Transverse colon (tissue), 4 donors: ENCODE data around the gene PDZD2. TPM values are rescaled to one million over a fixed set of nuclear protein-coding genes. Genes with fewer than 3 reads are reported as not detected.

Source experiments
- DNase-seq: peaks from one replicate; pipeline ENCODE4 v3.0.0-alpha.2; 2019
- H3K27ac ChIP-seq, 4 donors: fragments of 200-600 bp; sonication (generic); 2 replicates each; pipeline ENCODE4 v1.5.1; 2016 to 2018; ENCODE audit warnings: inconsistent platforms in 4 of 4
- H3K27me3 ChIP-seq: fragments of 200-600 bp; sonication (generic); 2 replicates; pipeline ENCODE4 v1.5.1; 2017; ENCODE audit warnings: inconsistent platforms
- H3K36me3 ChIP-seq, 4 donors: fragments of 200-600 bp; sonication (generic); 2 replicates each; pipeline ENCODE4 v1.5.1; 2017 to 2019; ENCODE audit warnings: inconsistent platforms in 4 of 4
- H3K4me1 ChIP-seq, 4 donors: fragments of 200-600 bp; sonication (generic); 2 replicates each; pipeline ENCODE4 v1.5.1; 2017 to 2020; ENCODE audit warnings: inconsistent platforms in 4 of 4
- H3K4me3 ChIP-seq, 4 donors: fragments of 200-600 bp; sonication (generic); 1 replicate in 1 of 4; 2 replicates in 3 of 4; pipeline versions ENCODE4 v1.5.1 to v1.6.1; 2017 to 2019; ENCODE audit warnings: inconsistent platforms in 4 of 4
- H3K9me3 ChIP-seq, 2 donors: fragments of 200-600 bp; sonication (generic); 2 replicates each; pipeline ENCODE4 v1.5.1; 2017 to 2019; ENCODE audit warnings: inconsistent platforms in 2 of 2
- EP300 ChIP-seq: sonication (generic); formaldehyde crosslinking; IDR thresholded peaks from one replicate; pipeline ENCODE4 v1.6.1; 2017; ENCODE audit warnings: antibody characterized with exemption, low read depth
- POLR2A ChIP-seq: fragments of 450-650 bp; IDR thresholded peaks from one replicate; pipeline ENCODE4 v1.6.1; 2016; ENCODE audit warnings: antibody characterized with exemption, mild to moderate bottlenecking, moderate library complexity
- POLR2AphosphoS5 ChIP-seq, 3 donors: sonication (generic); formaldehyde crosslinking; IDR thresholded peaks; one replicate each; pipeline ENCODE4 v1.6.1; 2016; ENCODE audit warnings: antibody characterized with exemption in 3 of 3
- WGBS, 2 donors: methylation state at CpG; one replicate each; pipeline ENCODE4 v1.1.5; 2018; ENCODE audit warnings: low coverage in 1 of 2; 5-methylcytosine and 5-hydroxymethylcytosine counted together
- in situ Hi-C, 4 donors: fragments of 200-750 bp; cut with MboI; loops; one replicate each; pipeline versions ENCODE4 v1.15.0 to v1.15.1; 2017; ENCODE audit warnings: low sequenced_read_pairs in 3 of 4, low pct_ligation_motif_present in 1 of 4, low pct_unique_long_range_greater_than_20kb in 1 of 4
- intact Hi-C: fragments of 100-400 bp; cut with DNase I; formaldehyde crosslinking; loops from one replicate; pipeline ENCODE4 v1.15.1; 2023; ENCODE audit warnings: low total_unique reads
- total RNA-seq, 4 donors: library from RNA; depleted of rRNA; stranded (reverse); fragments of >200 nt; gene quantifications; one replicate each; pipeline ENCODE4 v1.1.0, GENCODE V29; 2016
- TF ChIP-seq, protein P1 (sequence below), 5 experiments: fragments of 200-600 bp in 3 of 5; fragments of 450-650 bp in 2 of 5; sonication (generic) in 3 of 5; IDR thresholded peaks; 1 replicate in 2 of 5; 2 replicates in 3 of 5; pipeline ENCODE4 v1.5.1; 2016 to 2017; ENCODE audit warnings: antibody characterized with exemption in 5 of 5, inconsistent platforms in 3 of 5, mild to moderate bottlenecking in 2 of 5, moderate library complexity in 1 of 5

PDZD2 gene
- total RNA-seq, 4 donors from 2014 or later, result 2.0 to 3.7 (median 2.8) TPM

GRCh38 chr5:32021771-32022170 lies 382.8 kb downstream of the PDZD2 start:
- H3K9me3 ChIP-seq, result no peaks in the 10 kb centered on the region
- no peaks in the 10 kb centered on the region for H3K36me3 ChIP-seq
- in situ Hi-C loops (no loop called here), intact Hi-C loops (no loop called here)
- no peaks in the 10 kb centered on the region for H3K27me3 ChIP-seq
- no peak overlapping the region for H3K27ac ChIP-seq
- DNase-seq, result no peak
- TF ChIP-seq POLR2A, result no peak
- TF ChIP-seq, protein P1, sequence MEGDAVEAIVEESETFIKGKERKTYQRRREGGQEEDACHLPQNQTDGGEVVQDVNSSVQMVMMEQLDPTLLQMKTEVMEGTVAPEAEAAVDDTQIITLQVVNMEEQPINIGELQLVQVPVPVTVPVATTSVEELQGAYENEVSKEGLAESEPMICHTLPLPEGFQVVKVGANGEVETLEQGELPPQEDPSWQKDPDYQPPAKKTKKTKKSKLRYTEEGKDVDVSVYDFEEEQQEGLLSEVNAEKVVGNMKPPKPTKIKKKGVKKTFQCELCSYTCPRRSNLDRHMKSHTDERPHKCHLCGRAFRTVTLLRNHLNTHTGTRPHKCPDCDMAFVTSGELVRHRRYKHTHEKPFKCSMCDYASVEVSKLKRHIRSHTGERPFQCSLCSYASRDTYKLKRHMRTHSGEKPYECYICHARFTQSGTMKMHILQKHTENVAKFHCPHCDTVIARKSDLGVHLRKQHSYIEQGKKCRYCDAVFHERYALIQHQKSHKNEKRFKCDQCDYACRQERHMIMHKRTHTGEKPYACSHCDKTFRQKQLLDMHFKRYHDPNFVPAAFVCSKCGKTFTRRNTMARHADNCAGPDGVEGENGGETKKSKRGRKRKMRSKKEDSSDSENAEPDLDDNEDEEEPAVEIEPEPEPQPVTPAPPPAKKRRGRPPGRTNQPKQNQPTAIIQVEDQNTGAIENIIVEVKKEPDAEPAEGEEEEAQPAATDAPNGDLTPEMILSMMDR (IDR thresholded peaks at IDR 0.05), result no peak
- TF ChIP-seq POLR2AphosphoS5 (IDR thresholded peaks at IDR 0.05), result no peak
- no peak for TF ChIP-seq EP300
- H3K4me1 ChIP-seq, result peaks cover 0 to 15% (median 0%) of the 10 kb centered on the region in 4 donors
- H3K4me3 ChIP-seq, result no peak overlapping the region
- 87% methylated on average over 3 of the region's 3 CpGs; no CpG with 5 or more reads in 1 of the 2 donors for WGBS, 2 donors

GRCh38 chr5:32022638-32023037 lies 383.7 kb downstream of the PDZD2 start:
- intact Hi-C loops, result no loop called here
- 83 to 91% methylated on average over 1 to 2 of the region's 2 CpGs for WGBS, 2 donors

DNA sequence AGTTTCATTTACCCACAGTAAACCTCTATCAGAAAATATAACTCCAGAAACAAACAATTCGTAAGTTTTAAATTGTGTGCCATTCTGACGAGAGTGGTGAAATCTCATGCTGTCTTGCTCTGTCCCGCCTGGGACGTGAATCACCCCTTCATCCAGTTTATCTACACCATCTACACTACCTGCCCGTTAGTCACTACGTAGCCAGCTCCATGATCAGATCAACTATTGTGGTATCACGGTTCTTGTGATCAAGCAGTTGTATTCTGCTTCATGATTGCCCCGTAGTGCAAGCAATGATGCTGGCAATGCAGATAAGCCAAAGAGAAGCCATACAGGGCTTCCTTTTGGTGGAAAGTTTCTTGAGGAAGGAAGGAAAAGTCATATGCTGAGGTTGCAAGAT lies 384.9 kb downstream of the PDZD2 start:
- Histone ChIP-seq H3K27me3 (no peaks in the 10 kb centered on the region), H3K4me3 (no peak overlapping the region), H3K27ac (no peak overlapping the region), H3K9me3 (no peaks in the 10 kb centered on the region), H3K36me3 (no peaks in the 10 kb centered on the region), H3K4me1 (peaks cover 0 to 11% (median 4%) of the 10 kb centered on the region in 4 donors)
- in situ Hi-C loops (no loop called here), intact Hi-C loops (no loop called here)
- WGBS, 2 donors, result 77 to 83% methylated on average over 8 of the region's 8 CpGs
- DNase-seq, result no peak
- TF ChIP-seq POLR2AphosphoS5 (IDR thresholded peaks at IDR 0.05) (no peak), POLR2A (no peak)
- TF ChIP-seq, protein P1 (IDR thresholded peaks at IDR 0.05), result no peak

More at GRCh38 chr5:32022638-32023037, 383.7 kb downstream of the PDZD2 start:
- H3K36me3 ChIP-seq, result no peaks in the 10 kb centered on the region
- no peak for TF ChIP-seq POLR2A
- TF ChIP-seq, protein P1 (IDR thresholded peaks at IDR 0.05), result no peak
- H3K27me3 ChIP-seq, result no peaks in the 10 kb centered on the region
- peaks cover 0 to 18% (median 3%) of the 10 kb centered on the region in 4 donors for H3K4me1 ChIP-seq
- no peaks in the 10 kb centered on the region for H3K9me3 ChIP-seq
- no peak overlapping the region for H3K4me3 ChIP-seq
- in situ Hi-C loops, result no loop called here
- DNase-seq, result no peak
- H3K27ac ChIP-seq, result no peak overlapping the region

DNA sequence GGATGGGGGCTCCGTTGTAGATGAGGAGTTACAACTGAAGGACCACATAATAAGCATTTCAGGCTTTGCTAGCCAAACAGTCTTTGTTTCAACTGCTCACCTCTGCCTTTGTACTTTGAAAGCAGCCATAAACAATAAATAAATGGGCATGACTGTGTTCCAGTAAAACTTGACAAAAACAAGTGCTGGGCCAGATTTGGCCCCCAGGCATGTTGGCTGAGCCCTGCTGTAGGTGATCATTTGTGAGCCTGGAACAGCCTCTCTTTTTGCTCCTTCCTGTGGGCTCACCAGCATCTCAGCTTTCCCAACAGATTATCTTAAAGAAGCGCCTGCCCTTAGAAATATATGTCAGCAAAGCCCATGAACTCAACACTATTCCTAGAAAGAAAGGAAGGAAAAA lies 385.8 kb downstream of the PDZD2 start:
- H3K4me1 ChIP-seq, result peaks cover 0 to 11% (median 4%) of the 10 kb centered on the region in 4 donors
- in situ Hi-C loops, result no loop called here
- intact Hi-C loops, result no loop called here
- TF ChIP-seq EP300 (no peak), POLR2A (no peak), POLR2AphosphoS5 (IDR thresholded peaks at IDR 0.05) (no peak)
- TF ChIP-seq, protein P1 (IDR thresholded peaks at IDR 0.05), result no peak
- H3K27me3 ChIP-seq, result no peaks in the 10 kb centered on the region
- no peak overlapping the region for H3K4me3 ChIP-seq
- no peaks in the 10 kb centered on the region for H3K9me3 ChIP-seq
- 71 to 91% methylated on average over 1 to 2 of the region's 2 CpGs for WGBS, 2 donors
- H3K27ac ChIP-seq, result no peak overlapping the region
- H3K36me3 ChIP-seq, result no peaks in the 10 kb centered on the region
- no peak for DNase-seq
